Uterus (tissue), 2 donors: ENCODE measurements around the gene SH3PXD2A.

ENCODE experiments used
- CTCF ChIP-seq, 4 experiments: fragments of 200-600 bp in 2 of 4; fragments of 450-650 bp in 2 of 4; sonication (generic) in 2 of 4; IDR thresholded peaks; one replicate each; pipeline ENCODE4 v1.5.1; 2016 to 2019; ENCODE audit warnings: antibody characterized with exemption in 4 of 4, mild to moderate bottlenecking in 2 of 4, moderate library complexity in 1 of 4
- POLR2A ChIP-seq, 2 donors: fragments of 450-650 bp; IDR thresholded peaks; one replicate each; pipeline ENCODE4 v1.6.1; 2016; ENCODE audit warnings: antibody characterized with exemption in 2 of 2, mild to moderate bottlenecking in 1 of 2, moderate library complexity in 1 of 2

GRCh38 chr10:103691723-103692435 lies 163.5 kb downstream of the SH3PXD2A start:
- no peak for TF ChIP-seq CTCF (IDR thresholded peaks at IDR 0.05)
- TF ChIP-seq POLR2A (IDR thresholded peaks at IDR 0.05): no peak
